ENCODE results near the gene SOX9.
"Not testable (repeated sequence)": the region's sequence is repeated elsewhere in the genome, so short reads cannot be mapped to it uniquely, and the experiment has no call there.

SOX9 gene

GRCh38 chr17:72126575-72127486, 6.0 kb downstream of the SOX9 start:
- peak; percentile 73 for DNase-seq

- DNase-seq = no peak
These were observed 7.2 kb downstream of the SOX9 start for GRCh38 chr17:72128039-72128438.

GRCh38 chr17:72134608-72135394, 14.0 kb downstream of the SOX9 start:
- DNase-seq = peak; percentile 71

GRCh38 chr17:72135546-72136325, 14.9 kb downstream of the SOX9 start:
- no peak for DNase-seq

- peak; percentile 49 for DNase-seq
These were observed 15.9 kb downstream of the SOX9 start for GRCh38 chr17:72136692-72137091.

GRCh38 chr17:72137161-72137560, 16.3 kb downstream of the SOX9 start:
- DNase-seq = no peak

GRCh38 chr17:72139212-72139611, 18.4 kb downstream of the SOX9 start:
- peak; percentile 31 for DNase-seq

GRCh38 chr17:72141336-72141735, 20.5 kb downstream of the SOX9 start:
- DNase-seq = no peak

GRCh38 chr17:72142097-72142496, 21.3 kb downstream of the SOX9 start:
- DNase-seq = not testable (repeated sequence)

GRCh38 chr17:72142614-72143013, 21.8 kb downstream of the SOX9 start:
- no peak for DNase-seq

- no peak for DNase-seq
These were observed 22.4 kb downstream of the SOX9 start for GRCh38 chr17:72143245-72143644.

GRCh38 chr17:72144101-72144500, 23.3 kb downstream of the SOX9 start:
- no peak for DNase-seq

GRCh38 chr17:72145562-72145961, 24.7 kb downstream of the SOX9 start:
- DNase-seq = no peak

- no peak for DNase-seq
These were observed 25.1 kb downstream of the SOX9 start for GRCh38 chr17:72145962-72146361.

- no peak for DNase-seq
These were observed 25.6 kb downstream of the SOX9 start for GRCh38 chr17:72146371-72146770.

- DNase-seq = no peak
These were observed 30.0 kb downstream of the SOX9 start for GRCh38 chr17:72150632-72151460.

- no peak for DNase-seq
These were observed 31.0 kb downstream of the SOX9 start for GRCh38 chr17:72151565-72152386.

GRCh38 chr17:72152387-72152929, 31.6 kb downstream of the SOX9 start:
- no peak for DNase-seq

GRCh38 chr17:72158895-72159885, 38.4 kb downstream of the SOX9 start:
- no peak for DNase-seq

GRCh38 chr17:72162569-72162968, 41.7 kb downstream of the SOX9 start:
- DNase-seq = no peak

Data from fibroblast of skin of right quadriceps (primary cell).